Stimulated activated CD8-positive, alpha-beta memory T cell treated with anti-CD3 and anti-CD28 coated beads, Interleukin-4, amount 100 ng/mL, for 4 hours (primary cell): ENCODE results near the gene SLC25A44.

Experiments used
- DNase-seq, 2 donors: peaks; one replicate each; pipeline ENCODE4 v3.0.0-alpha.2; 2020; ENCODE audit warnings: low read depth in 2 of 2, low spot score in 1 of 2

Gene SLC25A44

GRCh38 chr1:156238248-156238647, 44.3 kb downstream of the SLC25A44 start:
- no peak for DNase-seq

- DNase-seq, result no peak
Observed at GRCh38 chr1:156241311-156241811, 47.5 kb downstream of the SLC25A44 start.

GRCh38 chr1:156241926-156242325, 48.0 kb downstream of the SLC25A44 start, which contains the start of gene BGLAP:
Gene BGLAP (plus strand): TSS chr1:156242184. CDS start chr1:156242232, 48 bp downstream.
- no peak for DNase-seq

- DNase-seq, result no peak
Observed at GRCh38 chr1:156242738-156243137, 48.8 kb downstream of the SLC25A44 start.

GRCh38 chr1:156244126-156244525, 50.2 kb downstream of the SLC25A44 start:
- DNase-seq, result no peak

GRCh38 chr1:156244712-156245111, 50.8 kb downstream of the SLC25A44 start:
- DNase-seq, result no peak

- DNase-seq, result no peak
Observed at GRCh38 chr1:156245451-156246232, 51.7 kb downstream of the SLC25A44 start.

- no peak for DNase-seq
Observed at GRCh38 chr1:156246241-156246780, 52.4 kb downstream of the SLC25A44 start.

GRCh38 chr1:156246781-156247459, 53.0 kb downstream of the SLC25A44 start:
- DNase-seq, result no peak

GRCh38 chr1:156247460-156248322, 53.8 kb downstream of the SLC25A44 start, which contains the start of gene PAQR6:
Gene PAQR6 (minus strand): TSS chr1:156248056. CDS start chr1:156246731, 1,325 bp downstream.
- no peak for DNase-seq

GRCh38 chr1:156248323-156248683, 54.4 kb downstream of the SLC25A44 start:
- DNase-seq, result no peak

- no peak for DNase-seq
Observed at GRCh38 chr1:156249593-156249992, 55.7 kb downstream of the SLC25A44 start.

GRCh38 chr1:156251527-156251926, 57.6 kb downstream of the SLC25A44 start:
- no peak for DNase-seq

GRCh38 chr1:156253634-156254033, 59.7 kb downstream of the SLC25A44 start:
- no peak for DNase-seq

GRCh38 chr1:156257711-156258110, 63.8 kb downstream of the SLC25A44 start:
- DNase-seq, result no peak

- no peak for DNase-seq
Observed at GRCh38 chr1:156258859-156259258, 65.0 kb downstream of the SLC25A44 start.

GRCh38 chr1:156259805-156260204, 65.9 kb downstream of the SLC25A44 start:
- DNase-seq, result no peak

- no peak for DNase-seq
Observed at GRCh38 chr1:156260896-156261295, 67.0 kb downstream of the SLC25A44 start.
